Testis (tissue), 2 donors: Measurements from ENCODE around the gene LRMDA.

Experiments used
- CTCF ChIP-seq, 3 experiments: fragments of 450-650 bp in 2 of 3; fragments of 200-600 bp in 1 of 3; sonication (generic) in 1 of 3; IDR thresholded peaks; one replicate each; pipeline ENCODE4 v1.5.1; 2016 to 2019; ENCODE audit warnings: antibody characterized with exemption in 3 of 3, mild to moderate bottlenecking in 2 of 3, moderate library complexity in 1 of 3
- POLR2A ChIP-seq: fragments of 450-650 bp; IDR thresholded peaks from one replicate; pipeline ENCODE4 v1.6.1; 2017; ENCODE audit warnings: antibody characterized with exemption, mild to moderate bottlenecking, moderate library complexity

- TF ChIP-seq POLR2A = no peak
- TF ChIP-seq CTCF (IDR thresholded peaks at IDR 0.05) = no peak
Measured at GRCh38 chr10:76291885-76292284, 860.5 kb downstream of the LRMDA start.
